ENCODE data around the gene WDR18.

DNA sequence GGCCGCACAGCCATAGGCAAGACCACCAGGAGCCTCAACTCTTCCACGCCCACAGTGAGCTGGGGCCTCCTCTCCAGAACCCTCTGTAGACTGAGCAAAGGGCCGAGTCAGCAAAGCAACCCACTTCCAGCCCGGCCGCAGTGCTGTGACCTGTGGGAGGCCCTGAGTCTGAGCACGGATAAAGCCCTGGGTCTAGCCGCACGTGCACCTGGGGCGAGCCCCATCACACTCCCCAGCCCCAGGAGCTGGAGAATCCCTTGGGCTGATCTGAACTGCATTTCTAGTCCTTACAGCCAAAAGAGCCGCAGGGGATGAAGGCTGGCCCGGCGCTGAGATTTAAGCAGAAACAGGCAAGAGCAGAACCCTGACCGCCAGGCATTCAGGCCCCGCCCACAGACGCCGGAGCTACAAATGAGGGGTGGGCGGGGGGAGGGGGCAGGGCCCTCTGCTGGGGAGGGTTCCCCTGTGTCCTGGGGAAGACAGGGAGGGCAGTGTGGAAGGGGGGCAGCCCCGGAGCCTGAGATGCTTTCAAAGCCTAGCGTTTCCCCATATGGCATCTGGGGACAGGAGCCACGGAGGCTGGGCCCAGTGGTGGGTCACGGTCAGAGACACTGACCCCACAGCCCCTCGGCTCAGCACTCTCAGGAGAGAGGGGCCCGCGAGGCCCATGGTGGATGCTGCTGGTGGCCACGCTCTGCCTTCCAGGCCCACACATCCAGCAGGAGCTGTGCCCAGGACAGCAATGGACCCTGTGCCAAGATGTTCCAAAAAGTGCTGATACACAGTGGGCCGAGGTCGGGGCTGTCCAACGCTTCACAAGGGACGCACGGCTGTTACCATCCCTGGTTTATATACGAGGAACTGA is 31.9 kb downstream of the WDR18 start:
- TF ChIP-seq, protein P1, sequence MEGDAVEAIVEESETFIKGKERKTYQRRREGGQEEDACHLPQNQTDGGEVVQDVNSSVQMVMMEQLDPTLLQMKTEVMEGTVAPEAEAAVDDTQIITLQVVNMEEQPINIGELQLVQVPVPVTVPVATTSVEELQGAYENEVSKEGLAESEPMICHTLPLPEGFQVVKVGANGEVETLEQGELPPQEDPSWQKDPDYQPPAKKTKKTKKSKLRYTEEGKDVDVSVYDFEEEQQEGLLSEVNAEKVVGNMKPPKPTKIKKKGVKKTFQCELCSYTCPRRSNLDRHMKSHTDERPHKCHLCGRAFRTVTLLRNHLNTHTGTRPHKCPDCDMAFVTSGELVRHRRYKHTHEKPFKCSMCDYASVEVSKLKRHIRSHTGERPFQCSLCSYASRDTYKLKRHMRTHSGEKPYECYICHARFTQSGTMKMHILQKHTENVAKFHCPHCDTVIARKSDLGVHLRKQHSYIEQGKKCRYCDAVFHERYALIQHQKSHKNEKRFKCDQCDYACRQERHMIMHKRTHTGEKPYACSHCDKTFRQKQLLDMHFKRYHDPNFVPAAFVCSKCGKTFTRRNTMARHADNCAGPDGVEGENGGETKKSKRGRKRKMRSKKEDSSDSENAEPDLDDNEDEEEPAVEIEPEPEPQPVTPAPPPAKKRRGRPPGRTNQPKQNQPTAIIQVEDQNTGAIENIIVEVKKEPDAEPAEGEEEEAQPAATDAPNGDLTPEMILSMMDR (IDR thresholded peaks at IDR 0.05; ENCODE audit: poor library complexity, severe bottlenecking): no peak
- no peak for TF ChIP-seq EZH2 (IDR thresholded peaks at IDR 0.05; ENCODE audit: borderline replicate concordance, insufficient read depth, low read length, poor library complexity, severe bottlenecking)
